Putamen (tissue), 1 donor: ENCODE data around the gene WDR33.
A peak's percentile ranks its signal among the peaks of the same experiment; 100 is the strongest.
"Not testable (repeated sequence)": the region's sequence is repeated elsewhere in the genome, so short reads cannot be mapped to it uniquely, and the experiment has no call there.

Experiments
- DNase-seq: peaks from one replicate; pipeline ENCODE4 v3.0.0-alpha.2; 2016; ENCODE audit warnings: low spot score

WDR33 gene

GRCh38 chr2:127763776-127764175 is 47.2 kb downstream of the WDR33 start:
- no peak for DNase-seq

DNA sequence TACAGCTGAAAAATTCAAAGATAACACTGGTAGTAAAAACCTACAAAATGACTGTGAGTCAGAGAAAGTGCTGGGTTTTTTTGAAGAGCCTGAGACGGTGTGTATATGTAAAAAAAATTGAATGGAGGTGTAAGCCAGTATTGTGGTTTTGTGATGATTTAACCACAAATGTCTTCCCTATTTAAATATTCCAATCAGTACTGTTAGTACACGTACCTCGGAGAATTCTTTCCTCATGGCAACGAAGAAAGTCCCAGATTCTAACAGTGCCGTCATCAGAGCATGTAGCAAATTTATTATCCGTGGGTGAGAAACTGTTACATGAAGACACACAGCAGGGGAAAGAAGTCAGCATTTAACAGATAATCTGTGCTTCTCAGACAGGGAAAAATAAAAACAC is 48.1 kb downstream of the WDR33 start:
- DNase-seq = peak; percentile 39

- DNase-seq = no peak
Measured at GRCh38 chr2:127762441-127762840, 48.5 kb downstream of the WDR33 start.

DNA sequence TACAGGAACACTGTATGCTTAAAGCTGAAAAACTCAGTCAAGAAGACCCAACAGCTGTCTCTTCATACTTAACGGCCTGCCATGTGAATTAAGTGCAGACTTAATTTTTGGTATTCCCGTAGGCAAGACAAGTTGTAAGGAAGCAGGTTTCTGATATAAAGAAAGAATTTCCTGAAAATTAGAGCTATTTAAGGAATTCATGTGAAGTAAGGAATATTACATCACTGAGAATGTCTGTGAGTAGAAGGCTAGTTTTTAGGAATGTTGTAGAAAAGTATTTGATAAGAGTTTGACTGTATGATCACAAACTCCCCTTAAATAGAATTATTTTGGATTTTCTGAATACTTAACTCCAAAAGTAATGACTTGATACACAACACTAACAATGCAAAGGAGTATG is 51.0 kb downstream of the WDR33 start:
- no peak for DNase-seq

DNA sequence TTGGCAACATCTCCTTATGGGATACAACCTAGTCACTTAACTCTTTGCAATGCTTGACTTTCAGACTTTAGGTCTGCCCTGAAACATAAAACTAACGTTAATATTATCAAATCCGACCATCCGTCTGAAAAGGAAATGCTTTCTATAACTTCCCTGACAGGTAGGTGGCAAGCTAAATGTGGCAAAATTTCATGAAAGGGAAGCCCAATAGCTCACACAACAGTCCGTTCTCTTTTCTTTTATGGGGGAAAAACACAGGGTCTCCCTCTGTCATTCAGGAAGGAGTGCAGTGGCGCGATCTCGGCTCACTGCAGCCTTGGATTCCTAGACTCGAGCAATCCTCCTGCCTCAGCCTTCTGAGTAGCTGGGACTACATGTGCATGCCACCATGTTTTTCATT is 56.8 kb downstream of the WDR33 start:
- no peak for DNase-seq

DNA sequence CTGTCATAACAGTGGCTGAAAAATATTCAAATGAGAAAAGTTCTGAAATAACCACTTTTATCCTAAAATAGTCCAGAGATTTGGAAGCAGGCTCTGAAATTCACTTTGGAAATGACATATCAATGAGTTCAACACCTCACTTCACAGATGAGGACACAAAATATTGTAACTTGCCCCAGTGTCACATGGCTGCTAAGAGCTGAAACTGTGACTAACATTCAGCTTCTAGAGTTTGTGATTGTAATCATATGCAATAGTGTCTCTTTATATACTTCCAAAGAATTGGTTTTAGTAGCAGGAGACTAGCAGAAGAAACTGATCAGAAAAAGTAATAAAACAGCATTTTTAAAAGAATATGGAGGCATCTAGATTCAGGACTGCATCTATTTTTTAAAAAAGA is 57.6 kb downstream of the WDR33 start:
- no peak for DNase-seq

GRCh38 chr2:127749537-127749936 is 61.4 kb downstream of the WDR33 start:
- not testable (repeated sequence) for DNase-seq

GRCh38 chr2:127747621-127748020 is 63.4 kb downstream of the WDR33 start:
- no peak for DNase-seq

DNA sequence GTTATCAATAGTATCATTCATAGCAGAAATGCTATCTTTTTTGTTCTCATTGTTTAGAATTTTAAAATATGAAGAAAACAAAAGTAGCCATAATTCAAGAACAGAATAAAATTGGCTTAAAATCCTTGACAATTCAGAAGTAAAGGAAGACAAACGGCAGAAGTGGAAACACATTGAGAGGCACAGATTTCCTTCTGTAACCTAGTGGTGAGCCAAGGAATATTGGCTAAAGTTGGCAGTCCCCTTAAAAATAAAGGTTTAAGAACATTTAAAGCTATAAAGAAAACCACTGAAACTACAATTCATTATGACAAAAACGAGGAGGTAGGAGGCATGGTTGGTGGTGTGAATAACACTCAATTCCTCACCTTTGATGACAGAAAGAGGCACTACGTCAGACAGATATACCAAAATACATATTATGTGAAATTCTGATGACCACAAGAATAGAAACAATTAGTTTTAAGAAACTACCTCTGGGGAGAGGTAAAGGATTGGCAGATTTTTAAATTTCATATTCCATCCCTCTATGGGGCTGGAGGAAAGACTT is 67.4 kb downstream of the WDR33 start:
- DNase-seq = no peak

GRCh38 chr2:127740665-127741288 is 70.2 kb downstream of the WDR33 start:
- no peak for DNase-seq

DNA sequence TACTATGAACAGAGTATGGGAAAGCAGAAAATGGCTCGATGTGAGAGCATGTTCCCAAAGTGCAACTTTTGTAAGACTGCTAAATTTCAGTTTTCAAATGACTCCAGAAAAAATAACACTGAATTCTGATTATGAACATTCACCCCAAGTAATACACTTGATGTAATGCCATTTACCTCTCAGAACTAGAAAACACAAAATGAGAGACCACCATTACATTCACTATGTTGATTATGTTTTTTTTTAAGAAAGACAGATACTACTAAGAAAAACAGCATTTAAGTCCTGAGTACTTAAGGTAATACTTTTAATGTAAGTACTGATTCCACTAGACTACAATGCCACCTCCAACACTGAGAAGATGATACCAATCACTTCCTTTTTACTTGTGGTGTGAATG is 71.2 kb downstream of the WDR33 start:
- DNase-seq = no peak

DNA sequence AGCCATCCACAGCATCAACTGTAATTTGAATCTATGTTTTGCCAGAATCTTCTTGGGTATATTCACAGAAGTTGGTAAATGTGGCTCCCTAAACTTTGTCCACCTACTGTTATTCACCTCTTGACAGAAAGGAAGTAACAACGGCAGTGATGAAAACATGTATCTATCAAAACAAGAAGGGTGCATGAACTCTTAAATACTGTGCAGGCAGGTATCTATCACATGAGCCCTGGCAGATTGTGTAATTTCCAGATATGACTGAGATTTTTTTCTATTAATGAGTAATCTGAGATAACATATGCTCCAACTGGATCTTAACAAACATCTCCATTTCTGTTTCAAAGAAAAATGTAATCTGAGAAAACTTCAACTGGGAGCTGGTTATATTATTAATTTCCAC is 73.1 kb downstream of the WDR33 start:
- no peak for DNase-seq

- DNase-seq = no peak
Measured at GRCh38 chr2:127735537-127736399, 75.2 kb downstream of the WDR33 start.

DNA sequence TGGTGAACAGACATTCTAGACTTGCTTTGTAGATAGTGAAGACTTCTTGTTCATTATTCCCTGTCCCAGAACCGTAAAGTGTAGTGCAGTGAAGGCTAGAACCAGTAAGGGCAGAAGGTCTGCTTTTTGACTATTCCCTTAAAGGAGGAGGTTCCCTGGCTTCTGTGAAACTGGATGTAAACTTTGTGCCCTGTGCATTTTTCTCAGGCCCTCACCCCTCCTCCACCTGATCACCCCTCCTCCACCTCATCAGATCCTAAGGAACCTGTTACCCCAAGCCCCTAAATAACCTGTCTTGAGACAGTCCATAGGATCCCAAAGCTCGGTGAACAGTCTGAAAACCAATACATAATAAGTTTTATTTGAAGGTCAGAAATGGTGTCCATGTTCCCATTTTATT is 75.9 kb downstream of the WDR33 start:
- no peak for DNase-seq

DNA sequence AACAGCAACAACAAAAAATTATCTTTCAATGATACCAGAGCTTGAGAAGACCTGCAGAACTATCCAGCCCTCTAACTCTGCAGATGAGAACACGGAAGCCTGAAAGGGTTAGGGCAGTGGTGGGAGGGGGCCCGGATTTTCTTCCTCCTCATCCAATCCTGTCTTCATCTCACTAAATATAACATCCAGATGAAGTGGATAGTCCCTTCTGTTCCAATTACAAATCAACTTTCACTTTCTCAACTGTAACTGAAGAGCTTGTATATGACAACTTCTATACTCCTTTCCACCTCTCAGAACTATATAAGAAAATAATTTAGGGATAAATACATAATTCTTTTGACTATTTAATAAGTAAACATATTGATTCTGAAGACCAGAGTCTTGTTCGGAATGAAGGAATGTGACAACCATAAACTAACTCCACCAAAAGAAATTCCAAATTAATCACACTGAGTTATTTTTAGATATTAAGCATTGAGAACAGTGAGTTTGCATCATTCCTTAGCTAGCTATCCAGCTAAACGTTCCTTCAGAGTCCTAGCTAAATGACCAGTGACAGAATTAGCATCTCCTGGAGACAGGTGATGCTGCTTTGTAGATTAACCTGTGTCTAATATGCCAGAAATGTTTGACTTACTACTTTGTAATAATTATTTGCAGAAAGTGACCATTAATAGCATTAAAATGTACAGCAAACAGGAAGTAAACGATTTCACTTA is 77.0 kb downstream of the WDR33 start:
- no peak for DNase-seq

GRCh38 chr2:127733113-127733815 is 77.7 kb downstream of the WDR33 start:
- DNase-seq = no peak

GRCh38 chr2:127726158-127726880 is 84.7 kb downstream of the WDR33 start:
- no peak for DNase-seq

GRCh38 chr2:127722807-127723206 is 88.2 kb downstream of the WDR33 start:
- no peak for DNase-seq

DNA sequence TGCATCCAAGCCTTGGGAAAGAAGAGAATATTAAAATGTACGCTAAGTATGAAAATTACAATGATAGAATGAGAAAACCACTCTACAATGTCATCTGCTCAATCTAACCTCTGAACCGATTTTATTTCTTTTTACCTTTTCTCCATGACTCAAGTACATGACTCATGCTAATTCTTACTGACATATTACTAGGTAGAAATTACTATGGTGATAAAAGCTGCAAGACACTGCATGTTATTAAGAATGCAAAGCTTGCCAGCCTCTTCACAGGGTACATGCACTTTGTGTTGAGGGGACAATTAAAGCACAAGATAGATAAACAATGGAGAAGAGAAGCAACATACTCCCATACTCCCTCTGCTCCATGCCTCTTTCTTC is 89.0 kb downstream of the WDR33 start:
- no peak for DNase-seq

DNA sequence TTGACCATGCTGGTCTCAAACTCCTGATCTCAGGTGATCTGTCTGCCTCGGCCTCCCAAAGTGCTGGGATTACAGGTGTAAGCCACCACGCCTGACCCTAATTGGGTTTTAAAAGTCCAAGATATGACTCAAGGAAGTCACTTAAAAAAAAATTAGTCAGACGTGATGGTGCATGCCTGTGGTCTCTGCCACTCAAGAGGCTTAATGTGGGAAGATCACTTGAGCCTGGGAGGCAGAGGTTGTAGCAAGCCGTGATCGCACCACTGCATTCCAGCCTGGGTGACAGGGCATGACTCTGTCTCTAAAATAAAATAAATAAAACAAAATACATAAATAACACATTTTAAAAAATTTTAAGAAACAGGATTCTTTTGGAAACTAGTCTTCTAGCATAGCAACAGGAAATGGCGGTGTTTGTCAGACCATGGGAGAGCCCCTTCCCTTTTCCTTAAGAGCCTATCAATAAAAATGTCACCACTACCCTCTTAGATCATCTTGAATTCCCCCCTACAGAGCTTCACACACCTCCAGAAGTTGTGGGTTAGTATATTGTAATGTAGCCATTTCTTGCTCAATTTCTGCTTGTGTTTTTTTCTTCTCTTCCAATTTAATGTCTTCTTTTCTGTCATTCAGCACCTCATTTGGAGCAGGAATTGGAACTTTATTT is 89.5 kb downstream of the WDR33 start:
- no peak for DNase-seq
